Sigmoid colon (tissue), 4 donors: ENCODE results near the gene ZNF485.

Experiments
- EP300 ChIP-seq, 4 donors: sonication (generic); formaldehyde crosslinking; IDR thresholded peaks; one replicate each; pipeline ENCODE4 v1.6.1; 2017; ENCODE audit warnings: antibody characterized with exemption in 4 of 4
- POLR2A ChIP-seq, 2 donors: fragments of 450-650 bp; IDR thresholded peaks; one replicate each; pipeline ENCODE4 v1.6.1; 2016; ENCODE audit warnings: antibody characterized with exemption in 2 of 2, mild to moderate bottlenecking in 2 of 2, moderate library complexity in 2 of 2
- POLR2AphosphoS5 ChIP-seq, 4 donors: sonication (generic); formaldehyde crosslinking; IDR thresholded peaks; one replicate each; pipeline ENCODE4 v1.6.1; 2017; ENCODE audit warnings: antibody characterized with exemption in 4 of 4
- TF ChIP-seq, protein P1 (sequence below), 4 experiments: fragments of 450-650 bp in 3 of 4; fragments of 200-600 bp in 1 of 4; IDR thresholded peaks; one replicate each; pipeline ENCODE4 v1.5.1; 2016 to 2019; ENCODE audit warnings: antibody characterized with exemption in 4 of 4, mild to moderate bottlenecking in 3 of 4, moderate library complexity in 2 of 4

DNA sequence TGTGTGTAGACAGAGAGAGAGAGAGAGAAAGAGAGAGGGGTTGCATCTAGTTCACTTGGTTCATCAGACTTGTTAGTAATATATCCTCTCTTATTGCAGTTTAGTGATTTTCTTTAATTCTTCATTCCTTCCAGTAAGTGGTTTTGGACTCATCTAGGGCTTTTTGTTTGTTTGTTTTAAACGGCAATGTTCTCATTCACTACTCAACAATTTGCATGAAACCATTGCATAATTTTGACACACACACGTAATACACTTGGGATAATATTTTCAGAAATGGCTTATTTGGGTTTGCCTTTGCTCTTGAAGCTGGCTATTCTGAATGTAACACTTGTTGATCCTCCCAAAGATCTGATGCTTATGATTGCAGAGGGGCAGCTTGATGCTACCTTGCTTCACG is 58.8 kb downstream of the ZNF485 start:
- TF ChIP-seq, protein P1, sequence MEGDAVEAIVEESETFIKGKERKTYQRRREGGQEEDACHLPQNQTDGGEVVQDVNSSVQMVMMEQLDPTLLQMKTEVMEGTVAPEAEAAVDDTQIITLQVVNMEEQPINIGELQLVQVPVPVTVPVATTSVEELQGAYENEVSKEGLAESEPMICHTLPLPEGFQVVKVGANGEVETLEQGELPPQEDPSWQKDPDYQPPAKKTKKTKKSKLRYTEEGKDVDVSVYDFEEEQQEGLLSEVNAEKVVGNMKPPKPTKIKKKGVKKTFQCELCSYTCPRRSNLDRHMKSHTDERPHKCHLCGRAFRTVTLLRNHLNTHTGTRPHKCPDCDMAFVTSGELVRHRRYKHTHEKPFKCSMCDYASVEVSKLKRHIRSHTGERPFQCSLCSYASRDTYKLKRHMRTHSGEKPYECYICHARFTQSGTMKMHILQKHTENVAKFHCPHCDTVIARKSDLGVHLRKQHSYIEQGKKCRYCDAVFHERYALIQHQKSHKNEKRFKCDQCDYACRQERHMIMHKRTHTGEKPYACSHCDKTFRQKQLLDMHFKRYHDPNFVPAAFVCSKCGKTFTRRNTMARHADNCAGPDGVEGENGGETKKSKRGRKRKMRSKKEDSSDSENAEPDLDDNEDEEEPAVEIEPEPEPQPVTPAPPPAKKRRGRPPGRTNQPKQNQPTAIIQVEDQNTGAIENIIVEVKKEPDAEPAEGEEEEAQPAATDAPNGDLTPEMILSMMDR (IDR thresholded peaks at IDR 0.05), result no peak
- no peak for TF ChIP-seq EP300 (IDR thresholded peaks at IDR 0.05)
- TF ChIP-seq POLR2A (IDR thresholded peaks at IDR 0.05), result no peak
- no peak for TF ChIP-seq POLR2AphosphoS5 (IDR thresholded peaks at IDR 0.05)
